Peyer's patch (tissue), 4 donors: ENCODE data around the gene MMP26. TPM values are rescaled to one million over a fixed set of nuclear protein-coding genes. Genes with fewer than 3 reads are reported as not detected.

Experiments
- DNase-seq, 3 donors: peaks; one replicate each; pipeline ENCODE4 v3.0.0-alpha.2; 2017 to 2019
- H3K27ac ChIP-seq, 4 donors: fragments of 200-600 bp; sonication (generic); one replicate each; pipeline ENCODE4 v1.5.1; 2016 to 2019
- H3K27me3 ChIP-seq, 2 donors: fragments of 200-600 bp; sonication (generic); one replicate each; pipeline ENCODE4 v1.5.1; 2019
- H3K36me3 ChIP-seq, 3 donors: fragments of 200-600 bp; sonication (generic); one replicate each; pipeline ENCODE4 v1.5.1; 2016 to 2019
- H3K4me1 ChIP-seq, 4 donors: fragments of 200-600 bp; sonication (generic); one replicate each; pipeline ENCODE4 v1.5.1; 2016 to 2019
- H3K4me3 ChIP-seq, 4 donors: fragments of 200-600 bp; sonication (generic); 1 replicate in 3 of 4; 2 replicates in 1 of 4; pipeline ENCODE4 v1.5.1; 2016 to 2019; ENCODE audit warnings: mild to moderate bottlenecking in 1 of 4
- H3K9me3 ChIP-seq, 4 donors: fragments of 200-600 bp; sonication (generic); one replicate each; pipeline ENCODE4 v1.5.1; 2016 to 2019; ENCODE audit warnings: mild to moderate bottlenecking in 1 of 4
- CTCF ChIP-seq, 6 experiments: fragments of 450-650 bp in 4 of 6; fragments of 200-600 bp in 2 of 6; sonication (generic) in 1 of 6; IDR thresholded peaks; one replicate each; pipeline ENCODE4 v1.5.1; 2017 to 2019; ENCODE audit warnings: antibody characterized with exemption in 6 of 6, mild to moderate bottlenecking in 3 of 6, moderate library complexity in 1 of 6
- POLR2A ChIP-seq, 2 donors: fragments of 450-650 bp; IDR thresholded peaks; one replicate each; pipeline ENCODE4 v1.5.1; 2017; ENCODE audit warnings: antibody characterized with exemption in 2 of 2, mild to moderate bottlenecking in 2 of 2, moderate library complexity in 2 of 2
- total RNA-seq, 4 donors: library from RNA; depleted of rRNA; stranded (reverse); fragments of >200 nt; gene quantifications; one replicate each; pipeline ENCODE4 v1.1.0, GENCODE V29; 2016

MMP26 gene
- total RNA-seq, 4 donors from 2014 or later, result not detected

- Histone ChIP-seq H3K27me3 (no peaks in the 10 kb centered on the region), H3K9me3 (no peaks in the 10 kb centered on the region), H3K4me1 (no peaks in the 10 kb centered on the region), H3K27ac (no peak overlapping the region), H3K36me3 (no peaks in the 10 kb centered on the region), H3K4me3 (no peak overlapping the region)
- TF ChIP-seq CTCF (IDR thresholded peaks at IDR 0.05), result no peak
- no peak for TF ChIP-seq POLR2A (IDR thresholded peaks at IDR 0.05)
- no peak for DNase-seq
Observed at GRCh38 chr11:4740735-4741134, 36.2 kb downstream of the MMP26 start.

GRCh38 chr11:4748438-4748837 lies 43.9 kb downstream of the MMP26 start:
- no peak overlapping the region for H3K4me3 ChIP-seq
- no peak for TF ChIP-seq CTCF (IDR thresholded peaks at IDR 0.05)
- TF ChIP-seq POLR2A (IDR thresholded peaks at IDR 0.05), result no peak
- no peaks in the 10 kb centered on the region for H3K4me1 ChIP-seq
- no peaks in the 10 kb centered on the region for H3K36me3 ChIP-seq
- no peak overlapping the region for H3K27ac ChIP-seq
- DNase-seq, result no peak
- no peaks in the 10 kb centered on the region for H3K27me3 ChIP-seq
- H3K9me3 ChIP-seq, result no peaks in the 10 kb centered on the region

DNA sequence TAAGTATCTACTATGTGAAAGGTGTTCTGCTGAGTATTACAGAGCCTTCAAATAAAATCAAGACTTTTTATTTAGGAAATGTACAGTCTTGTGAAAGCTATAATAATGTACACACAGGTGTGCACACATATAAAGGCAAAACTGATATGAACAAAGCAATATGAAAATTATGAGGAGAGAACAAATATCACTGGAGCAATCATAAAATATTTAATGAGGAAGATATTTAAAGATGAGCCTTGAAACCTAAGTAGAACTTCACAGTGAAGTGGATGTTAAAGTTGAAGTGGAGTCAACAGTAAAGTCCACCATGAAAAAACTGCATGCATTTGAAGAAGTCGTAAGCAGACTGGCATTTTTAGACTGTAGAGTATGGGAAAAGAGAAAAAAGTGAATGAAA lies 46.6 kb downstream of the MMP26 start:
- H3K27me3 ChIP-seq, result no peaks in the 10 kb centered on the region
- no peak overlapping the region for H3K4me3 ChIP-seq
- DNase-seq, result no peak
- H3K27ac ChIP-seq, result no peak overlapping the region
- TF ChIP-seq POLR2A (IDR thresholded peaks at IDR 0.05) (no peak), CTCF (IDR thresholded peaks at IDR 0.05) (no peak)
- no peaks in the 10 kb centered on the region for H3K9me3 ChIP-seq
- no peaks in the 10 kb centered on the region for H3K36me3 ChIP-seq
- H3K4me1 ChIP-seq, result no peaks in the 10 kb centered on the region

Other genes starting within 250 kb of the MMP26 start
- not detected for gene OR52K1, start 222.1 kb upstream of the MMP26 start, total RNA-seq
- not detected for gene OR52M1, start 159.6 kb upstream of the MMP26 start, total RNA-seq
- not detected for gene OR52I2, start 123.0 kb upstream of the MMP26 start, total RNA-seq
- not detected for gene OR52I1, start 110.7 kb upstream of the MMP26 start, total RNA-seq
- gene TRIM68, start 96.6 kb upstream of the MMP26 start, total RNA-seq, result 10 to 100 TPM in 3 of 4 donors, 1 to 10 TPM in 1; 3.3 to 19.6 (median 15.6) TPM
- gene OR51D1, start 67.3 kb upstream of the MMP26 start, total RNA-seq, result not detected
- 1 to 10 TPM in 1 of 4 donors, under 1 TPM in 2, not detected in 1; 0.70 to 1.2 (median 0.85) TPM for gene OR51E1, start 60.8 kb upstream of the MMP26 start, total RNA-seq
- under 1 TPM in 2 of 4 donors, not detected in 2; 0.67 to 0.85 TPM for gene OR51E2, start 6.9 kb upstream of the MMP26 start, total RNA-seq
- gene OR51F1, start 65.2 kb downstream of the MMP26 start, total RNA-seq, result not detected
- not detected for gene OR52R1, start 99.6 kb downstream of the MMP26 start, total RNA-seq
- not detected for gene OR51F2, start 116.5 kb downstream of the MMP26 start, total RNA-seq
- not detected for gene OR51S1, start 144.4 kb downstream of the MMP26 start, total RNA-seq
- gene OR51T1, start 177.1 kb downstream of the MMP26 start, total RNA-seq, result not detected
- gene OR51A7, start 199.0 kb downstream of the MMP26 start, total RNA-seq, result not detected
- gene OR51G2, start 214.6 kb downstream of the MMP26 start, total RNA-seq, result not detected
- gene OR51G1, start 219.6 kb downstream of the MMP26 start, total RNA-seq, result not detected
- not detected for gene OR51A4, start 242.8 kb downstream of the MMP26 start, total RNA-seq